Left ventricle myocardium inferior (tissue), 1 donor: ENCODE results near the gene DEFB128. TPM values are rescaled to one million over a fixed set of nuclear protein-coding genes. Genes with fewer than 3 reads are reported as not detected.
A peak's percentile ranks its signal among the peaks of the same experiment; 100 is the strongest.
"Not testable (repeated sequence)": the region's sequence is repeated elsewhere in the genome, so short reads cannot be mapped to it uniquely, and the experiment has no call there.

Experiments
- DNase-seq: peaks from one replicate; pipeline ENCODE4 v3.0.0-alpha.2; 2020
- H3K27ac ChIP-seq: fragments of 200-600 bp; replicated peaks from 2 replicates; pipeline ENCODE4 v1.8.0; 2021
- H3K27me3 ChIP-seq: fragments of 200-600 bp; 2 replicates; pipeline ENCODE4 v1.8.0; 2021; ENCODE audit warnings: low read depth
- H3K36me3 ChIP-seq: fragments of 200-600 bp; 2 replicates; pipeline ENCODE4 v1.8.0; 2021
- H3K4me1 ChIP-seq: fragments of 200-600 bp; 2 replicates; pipeline ENCODE4 v1.8.0; 2021
- H3K4me3 ChIP-seq: fragments of 200-600 bp; 2 replicates; pipeline ENCODE4 v1.8.0; 2021; ENCODE audit warnings: mild to moderate bottlenecking, moderate library complexity
- H3K9me3 ChIP-seq: fragments of 200-600 bp; replicated peaks from 2 replicates; pipeline ENCODE4 v1.8.0; 2021
- CTCF ChIP-seq: fragments of 200-600 bp; IDR thresholded peaks from 2 replicates; pipeline ENCODE4 v1.8.0; 2021; ENCODE audit warnings: antibody characterized with exemption, mild to moderate bottlenecking, borderline replicate concordance
- intact Hi-C: fragments of 100-400 bp; cut with micrococcal nuclease; formaldehyde crosslinking; loops from one replicate; pipeline ENCODE4 v1.11.0; 2022
- total RNA-seq: library from RNA; stranded (reverse); fragmentation: NEBNext Ultra II Directional; extraction: Animal tissue kit (Norgen Biotek cat#: 25700); gene quantifications from one replicate; pipeline ENCODE4 v1.2.1, GENCODE V29; 2021
- donor health status: DM: no; HTN: yes; CAD: no; lungs with severe emphysema.

Gene DEFB128
- total RNA-seq, 1 donor from 2014 or later, result not detected

GRCh38 chr20:226958-227357, 37.4 kb upstream of the DEFB128 start, which contains the start of gene DEFB129:
DEFB129 (plus strand) TSS chr20:227258; CDS start chr20:227289, 31 bp downstream.
- Histone ChIP-seq H3K36me3 (no peaks in the 10 kb centered on the region), H3K27me3 (peaks cover 7% of the 10 kb centered on the region), H3K27ac (no peak within 1 kb of the TSS), H3K4me3 (no peak within 1 kb of the TSS), H3K9me3 (no peaks in the 10 kb centered on the region), H3K4me1 (no peaks in the 10 kb centered on the region)
- DNase-seq, result no peak
- intact Hi-C loops, result no loop called here
- TF ChIP-seq CTCF, result no peak

- H3K9me3 ChIP-seq, intact Hi-C loops, H3K4me1 ChIP-seq, H3K4me3 ChIP-seq, H3K36me3 ChIP-seq, H3K27me3 ChIP-seq, H3K27ac ChIP-seq, DNase-seq: not testable (repeated sequence)
Observed at GRCh38 chr20:225879-226278, 36.4 kb upstream of the DEFB128 start.

GRCh38 chr20:221258-221830, 31.8 kb upstream of the DEFB128 start:
- no peak for TF ChIP-seq CTCF
- DNase-seq, result no peak
- intact Hi-C loops, result no loop called here

GRCh38 chr20:219290-220115, 30.0 kb upstream of the DEFB128 start:
- H3K27ac ChIP-seq, result peak overlapping the region; percentile 19
- H3K36me3 ChIP-seq, result no peaks in the 10 kb centered on the region
- H3K27me3 ChIP-seq, result peaks cover 23% of the 10 kb centered on the region
- intact Hi-C loops, result no loop called here
- no peak for DNase-seq
- no peaks in the 10 kb centered on the region for H3K9me3 ChIP-seq
- peaks cover 22% of the 10 kb centered on the region for H3K4me1 ChIP-seq
- H3K4me3 ChIP-seq, result no peak overlapping the region
- TF ChIP-seq CTCF, result peak; percentile 55

More at GRCh38 chr20:221258-221830, 31.8 kb upstream of the DEFB128 start:
- Histone ChIP-seq H3K4me3 (no peak overlapping the region), H3K4me1 (peaks cover 17% of the 10 kb centered on the region), H3K27me3 (peaks cover 23% of the 10 kb centered on the region), H3K36me3 (no peaks in the 10 kb centered on the region), H3K9me3 (no peaks in the 10 kb centered on the region), H3K27ac (no peak overlapping the region)

GRCh38 chr20:217266-217665, 27.8 kb upstream of the DEFB128 start:
- no peak for TF ChIP-seq CTCF
- Histone ChIP-seq H3K36me3 (no peaks in the 10 kb centered on the region), H3K27ac (peak overlapping the region; percentile 83), H3K4me3 (no peak overlapping the region), H3K9me3 (no peaks in the 10 kb centered on the region), H3K27me3 (peaks cover 23% of the 10 kb centered on the region), H3K4me1 (peaks cover 33% of the 10 kb centered on the region)
- DNase-seq, result no peak
- intact Hi-C loops, result no loop called here

GRCh38 chr20:215796-216195, 26.3 kb upstream of the DEFB128 start:
- Histone ChIP-seq H3K36me3 (no peaks in the 10 kb centered on the region), H3K4me3 (no peak overlapping the region), H3K4me1 (peaks cover 35% of the 10 kb centered on the region), H3K27ac (peak overlapping the region; percentile 83), H3K27me3 (peaks cover 21% of the 10 kb centered on the region), H3K9me3 (no peaks in the 10 kb centered on the region)
- TF ChIP-seq CTCF, result no peak
- DNase-seq, result no peak
- intact Hi-C loops, result no loop called here
